ENCODE results near the gene CLCN5.

Gene CLCN5

GRCh38 chrX:49934729-49935128, 12.3 kb downstream of the CLCN5 start:
- FAIRE-seq = no peak

DNA sequence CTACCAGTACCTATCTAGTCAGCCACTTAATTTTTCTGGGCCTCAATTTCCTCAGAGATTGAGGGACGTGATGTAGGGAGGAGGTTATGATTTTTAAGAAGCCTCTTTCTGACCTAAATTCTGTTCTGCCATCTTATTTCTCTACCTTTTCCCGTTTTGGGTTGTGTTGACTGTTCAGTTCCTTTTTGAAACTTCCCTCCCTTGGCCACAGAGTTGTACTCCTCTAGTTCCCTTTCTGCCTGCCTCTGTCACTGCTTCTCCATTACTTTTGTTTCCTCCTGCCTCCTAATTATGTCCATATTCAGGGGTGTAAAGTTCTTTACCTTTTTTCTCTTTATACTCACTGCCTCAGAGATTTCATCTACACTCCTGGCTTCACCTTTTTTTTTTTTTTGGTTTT, 25.4 kb downstream of the CLCN5 start:
- FAIRE-seq = no peak

DNA sequence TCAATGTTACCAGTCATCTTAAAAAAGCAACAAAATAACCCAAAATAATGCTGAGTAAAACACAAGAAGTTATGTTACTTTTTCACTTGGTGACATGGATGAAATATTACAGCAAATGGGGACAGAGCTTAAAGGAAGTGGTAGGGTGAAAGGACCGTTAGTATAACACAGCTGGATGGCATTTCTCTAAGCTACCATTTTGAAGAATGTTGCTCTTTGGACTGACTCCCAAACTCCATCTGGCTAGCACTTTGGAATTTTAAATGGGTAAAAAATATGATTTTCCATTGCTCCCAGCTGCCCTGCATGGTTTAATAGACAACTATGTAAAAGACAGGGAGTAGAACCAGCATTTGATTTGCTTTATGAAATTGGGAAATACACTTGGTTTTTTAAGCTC, 27.6 kb downstream of the CLCN5 start:
- no peak for FAIRE-seq

DNA sequence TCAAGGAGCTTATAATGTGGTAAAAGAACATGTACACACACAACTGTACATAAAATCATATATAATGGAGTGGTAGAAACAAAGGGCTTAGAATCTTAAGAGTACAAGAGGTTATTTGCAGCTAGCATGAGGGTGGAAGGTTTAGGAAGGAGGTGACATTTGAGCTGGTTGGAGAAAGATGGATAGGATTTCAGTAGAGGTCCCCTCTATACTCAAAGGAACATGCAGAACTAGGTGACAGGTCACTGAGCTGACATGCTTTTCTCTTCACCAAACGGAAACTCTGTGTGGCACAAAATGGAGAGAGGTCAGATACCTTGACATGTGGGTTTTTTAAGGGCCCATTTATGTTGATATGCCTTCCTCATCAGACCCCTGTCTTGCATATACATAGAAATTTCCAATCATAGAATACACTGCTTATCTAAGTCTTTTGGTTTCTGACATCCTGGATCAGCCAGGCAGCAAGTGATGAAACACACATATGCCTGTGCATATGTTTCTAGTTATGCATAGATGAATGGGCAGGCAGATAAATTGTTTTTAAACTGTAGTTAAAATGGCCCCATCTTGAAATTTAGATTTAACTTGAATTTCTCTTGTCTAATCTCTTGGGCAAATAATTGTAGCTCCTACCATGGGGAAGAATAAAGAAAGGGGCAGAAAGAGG, 29.3 kb downstream of the CLCN5 start:
- no peak for FAIRE-seq

GRCh38 chrX:49956313-49956712, 33.9 kb downstream of the CLCN5 start:
- FAIRE-seq = no peak

DNA sequence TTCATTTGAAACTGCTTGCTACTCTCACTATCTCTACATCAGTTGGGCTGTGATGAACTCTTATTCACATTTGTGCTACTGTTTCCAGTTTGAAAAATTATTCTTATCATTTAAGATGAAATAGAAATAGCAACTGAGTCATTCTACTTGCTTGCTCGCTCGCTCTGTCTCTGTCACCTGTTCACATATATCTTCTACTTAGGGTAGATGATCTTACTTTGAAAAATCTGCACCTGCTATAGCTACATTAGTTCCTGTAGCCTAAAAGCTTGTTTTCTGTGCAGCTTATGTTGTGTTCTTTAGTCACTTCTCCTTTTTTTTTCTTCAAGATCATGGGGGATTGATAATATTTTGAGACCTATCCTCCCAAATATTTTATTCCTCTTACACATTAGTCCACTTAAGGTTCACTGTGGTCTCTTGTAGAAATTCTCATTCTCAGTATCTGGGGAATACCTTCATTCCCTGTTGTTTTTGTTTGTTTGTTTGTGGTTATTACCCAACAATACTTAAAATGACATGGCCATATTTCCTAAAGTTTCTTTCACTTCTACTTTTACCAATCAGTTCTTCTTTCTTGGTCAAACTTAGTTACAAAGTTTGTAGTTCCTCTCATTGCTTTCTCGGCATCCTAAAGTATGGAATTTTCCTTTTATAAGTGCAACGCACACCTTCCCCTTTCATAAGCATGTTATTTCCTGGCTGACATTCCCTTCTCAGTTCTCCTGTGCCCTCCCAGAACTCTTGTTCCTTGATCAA, 36.5 kb downstream of the CLCN5 start:
- no peak for FAIRE-seq

GRCh38 chrX:49959602-49960001, 37.2 kb downstream of the CLCN5 start:
- no peak for FAIRE-seq

DNA sequence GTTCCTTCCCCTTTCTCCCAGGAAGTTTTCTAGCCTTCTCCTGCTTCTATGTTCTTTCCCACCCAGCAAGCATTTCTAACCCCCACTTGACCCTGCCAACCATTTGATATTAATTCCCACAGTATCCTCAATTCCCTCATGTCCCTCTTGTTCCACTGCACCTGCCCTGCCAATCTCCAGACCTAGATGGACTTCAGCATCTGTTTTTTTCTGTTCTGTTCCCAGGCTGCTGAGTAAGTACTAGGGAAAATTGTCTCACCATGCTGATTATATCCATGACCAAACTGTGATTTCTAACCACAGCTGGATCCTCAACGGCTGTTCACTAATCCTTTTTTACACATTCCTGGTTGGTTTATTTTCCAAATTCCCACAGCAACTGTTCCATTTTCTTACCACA, 37.7 kb downstream of the CLCN5 start:
- FAIRE-seq = no peak

- FAIRE-seq = no peak
Observed at GRCh38 chrX:49970674-49971073, 48.3 kb downstream of the CLCN5 start.

GRCh38 chrX:49972328-49972860, 50.0 kb downstream of the CLCN5 start:
- FAIRE-seq = no peak

DNA sequence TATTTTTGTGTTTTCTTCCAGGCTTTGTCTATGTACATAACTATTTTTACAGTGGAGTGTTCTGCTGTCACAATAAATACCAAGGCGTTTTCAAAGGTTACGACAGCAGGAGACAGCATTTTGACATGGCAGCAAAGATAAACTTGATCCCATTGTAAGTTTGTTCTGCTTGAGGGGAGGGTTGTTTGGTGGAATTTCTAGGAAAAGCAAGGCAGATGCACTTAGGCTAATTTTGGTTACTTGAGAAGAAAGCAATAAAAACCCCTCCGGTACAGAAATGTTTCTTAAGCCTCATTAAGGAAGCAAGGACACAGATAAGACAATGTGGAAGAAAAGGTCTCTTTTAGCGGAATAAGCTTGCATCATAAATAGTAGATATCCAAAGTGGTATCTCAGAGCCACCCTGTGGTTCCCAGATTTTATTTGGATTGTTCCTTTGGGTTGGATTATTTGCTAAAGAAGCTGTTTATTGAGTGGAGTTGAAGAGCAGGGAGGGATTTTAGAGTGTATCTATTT, 54.3 kb downstream of the CLCN5 start:
- FAIRE-seq = no peak

DNA sequence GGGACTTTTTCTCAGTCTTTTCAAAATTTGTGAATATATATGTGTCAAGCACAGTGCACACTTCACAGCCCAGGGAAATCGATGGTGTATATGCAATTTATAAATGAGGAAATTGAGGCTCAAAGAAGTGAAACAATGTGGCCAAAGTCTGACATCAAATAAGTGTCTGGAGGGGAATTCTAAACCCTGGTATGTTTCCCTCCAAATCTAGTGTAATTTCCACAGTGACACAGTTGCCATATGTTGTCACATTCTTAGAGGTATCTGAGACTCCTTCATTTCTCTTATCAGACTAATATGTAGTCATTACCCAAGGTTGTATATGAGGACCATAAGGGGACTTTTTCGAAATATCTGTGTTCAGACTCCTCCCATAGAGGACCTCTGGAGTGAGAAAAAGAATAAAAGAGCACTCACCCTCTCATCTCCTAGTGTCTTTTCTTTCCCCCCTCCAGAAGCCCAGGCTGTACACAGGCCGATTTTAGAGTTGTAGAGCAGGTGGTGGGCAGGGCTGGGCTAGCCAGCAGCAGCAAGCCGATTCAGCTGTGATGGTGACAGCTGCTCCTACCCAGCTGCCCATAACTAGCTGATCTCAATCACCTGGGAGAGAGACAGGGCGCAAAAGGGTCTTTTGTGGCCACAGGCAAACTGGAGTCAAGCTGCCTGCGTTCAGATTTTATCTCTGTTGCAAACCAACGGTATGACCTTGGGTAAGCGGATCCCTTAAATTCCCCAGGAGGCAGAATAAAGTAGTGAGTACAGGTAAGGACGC, 55.1 kb downstream of the CLCN5 start:
- no peak for FAIRE-seq

DNA sequence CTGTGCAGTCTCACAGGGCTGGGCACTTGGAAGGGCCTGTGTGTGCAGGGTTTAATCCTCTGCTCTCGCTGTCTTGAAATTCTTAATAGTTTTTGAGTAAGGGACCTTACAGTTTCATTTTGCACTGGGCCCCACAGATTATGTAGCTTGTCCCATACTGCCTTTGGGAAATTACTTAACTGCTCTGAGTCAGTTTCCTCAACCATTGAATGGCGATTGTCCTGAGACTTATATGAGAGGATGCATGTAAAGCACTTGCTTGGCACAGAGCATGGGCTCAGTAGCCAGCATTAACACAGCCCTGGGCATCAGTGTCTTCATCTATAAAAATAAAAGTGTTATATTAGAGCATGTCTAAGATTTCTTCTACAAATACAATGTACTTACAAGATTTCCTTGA, 55.8 kb downstream of the CLCN5 start:
- FAIRE-seq = no peak

DNA sequence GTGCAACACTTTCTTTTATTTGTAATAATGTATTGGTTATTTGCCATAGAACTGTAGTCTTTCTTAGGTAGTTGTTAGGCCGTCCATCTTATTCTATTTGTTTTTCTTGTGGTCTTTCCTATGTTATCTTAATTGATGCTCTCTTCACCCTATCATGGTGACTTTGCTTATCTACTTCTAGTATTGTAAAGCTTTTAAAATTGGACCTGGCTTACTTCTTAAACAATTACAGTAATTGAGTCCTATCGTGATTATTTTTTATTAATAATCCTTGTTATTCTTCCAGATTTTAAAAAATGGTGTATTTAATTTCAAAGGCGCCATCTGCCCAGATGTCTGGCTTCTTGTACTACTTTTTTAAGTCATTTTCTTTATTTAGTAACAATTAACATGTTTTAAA, 63.7 kb downstream of the CLCN5 start:
- FAIRE-seq = no peak

GRCh38 chrX:49987651-49988050, 65.3 kb downstream of the CLCN5 start:
- FAIRE-seq = no peak

DNA sequence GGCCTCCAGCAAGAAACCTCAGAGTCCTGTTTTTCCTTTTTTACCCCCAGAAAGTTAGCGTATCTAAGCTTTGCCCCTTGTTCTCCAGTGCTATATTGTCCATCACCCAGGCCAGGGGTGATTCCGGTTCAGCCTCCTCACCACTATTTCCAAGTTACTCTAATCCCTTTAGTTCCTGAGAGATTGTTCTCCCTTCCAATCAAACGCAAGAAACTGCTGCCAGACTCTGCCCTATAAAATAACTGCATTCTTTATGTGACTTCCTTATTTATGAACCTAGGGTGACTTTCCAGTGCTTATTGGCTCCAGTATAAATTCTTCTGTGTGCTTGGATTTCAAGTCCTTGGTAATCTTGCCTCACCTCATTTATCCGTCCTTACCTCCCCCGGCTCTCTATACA, 65.7 kb downstream of the CLCN5 start:
- FAIRE-seq = no peak

GRCh38 chrX:49991758-49992157, 69.4 kb downstream of the CLCN5 start:
- FAIRE-seq = no peak

- FAIRE-seq = no peak
Observed at GRCh38 chrX:49992853-49993252, 70.5 kb downstream of the CLCN5 start.

DNA sequence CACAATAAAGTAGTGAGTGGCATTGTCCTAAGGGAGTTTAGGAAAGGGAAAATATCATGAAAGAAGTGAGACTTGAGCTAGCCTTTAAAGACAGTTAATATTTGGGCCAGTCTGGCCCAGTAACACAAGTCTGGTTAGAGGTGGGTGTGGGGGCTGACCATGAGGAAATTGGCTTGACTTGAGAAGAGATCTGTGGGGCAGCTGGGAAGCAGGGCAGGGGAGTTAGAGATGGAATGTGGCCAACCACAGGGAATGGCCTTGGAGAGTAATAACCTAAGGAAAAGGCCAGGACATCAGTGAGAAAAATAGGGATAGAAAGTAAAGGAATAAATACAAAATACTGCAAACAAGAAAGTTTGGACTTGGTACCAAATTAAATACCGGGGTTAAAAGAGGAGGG, 71.3 kb downstream of the CLCN5 start:
- no peak for FAIRE-seq

- FAIRE-seq = no peak
Observed at GRCh38 chrX:49995107-49995731, 72.8 kb downstream of the CLCN5 start.

DNA sequence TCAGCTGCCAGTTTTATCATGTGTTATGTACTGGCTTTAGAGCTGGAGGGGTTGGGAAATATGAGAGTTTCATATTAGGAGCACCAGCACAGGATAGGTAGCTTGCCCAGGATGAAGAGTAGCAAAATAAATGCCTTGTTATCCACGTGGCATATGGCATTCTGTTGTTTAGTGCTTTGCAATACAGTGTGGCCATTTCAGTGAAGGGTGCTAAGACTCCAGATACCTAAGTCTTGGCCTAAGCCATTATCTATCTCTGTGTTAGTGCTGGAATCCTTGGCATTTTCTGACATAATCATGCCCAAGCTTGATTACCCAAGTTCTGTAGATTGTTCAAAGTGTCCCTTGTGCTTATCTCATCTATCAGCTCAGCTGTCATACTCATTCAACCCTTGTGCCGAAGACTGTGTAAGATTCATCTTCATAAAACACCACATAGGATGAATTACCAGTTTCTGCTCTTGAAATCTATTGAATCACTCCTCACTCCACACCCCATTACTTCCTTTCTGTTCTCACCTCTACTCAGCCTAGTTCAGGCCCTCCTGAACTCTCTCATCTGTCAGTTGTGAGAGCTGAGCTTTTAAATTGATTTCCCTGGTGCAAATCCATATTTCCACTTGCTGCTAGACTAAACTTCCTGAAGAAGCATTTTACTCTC, 73.5 kb downstream of the CLCN5 start:
- FAIRE-seq = no peak

- FAIRE-seq = no peak
Observed at GRCh38 chrX:49996474-49996873, 74.1 kb downstream of the CLCN5 start.

Data from A204.1 (cell line).